GM18951 (cell line): ENCODE data around the gene MYL10.

Experiments
- POLR2A ChIP-seq: IDR thresholded peaks from 4 replicates; pipeline ENCODE4 v1.6.1; 2011; ENCODE audit warnings: mild to moderate bottlenecking; ENCODE audit not compliant: insufficient read length, insufficient read depth; ENCODE audit errors: extremely low read depth
- in situ Hi-C: fragments of 300-500 bp; cut with MboI; formaldehyde crosslinking; loops from one replicate; pipeline ENCODE4 v1.12.0; 2022; ENCODE audit warnings: low sequenced_read_pairs, mixed read lengths, inconsistent platforms; ENCODE audit not compliant: unreplicated experiment

MYL10 gene

DNA sequence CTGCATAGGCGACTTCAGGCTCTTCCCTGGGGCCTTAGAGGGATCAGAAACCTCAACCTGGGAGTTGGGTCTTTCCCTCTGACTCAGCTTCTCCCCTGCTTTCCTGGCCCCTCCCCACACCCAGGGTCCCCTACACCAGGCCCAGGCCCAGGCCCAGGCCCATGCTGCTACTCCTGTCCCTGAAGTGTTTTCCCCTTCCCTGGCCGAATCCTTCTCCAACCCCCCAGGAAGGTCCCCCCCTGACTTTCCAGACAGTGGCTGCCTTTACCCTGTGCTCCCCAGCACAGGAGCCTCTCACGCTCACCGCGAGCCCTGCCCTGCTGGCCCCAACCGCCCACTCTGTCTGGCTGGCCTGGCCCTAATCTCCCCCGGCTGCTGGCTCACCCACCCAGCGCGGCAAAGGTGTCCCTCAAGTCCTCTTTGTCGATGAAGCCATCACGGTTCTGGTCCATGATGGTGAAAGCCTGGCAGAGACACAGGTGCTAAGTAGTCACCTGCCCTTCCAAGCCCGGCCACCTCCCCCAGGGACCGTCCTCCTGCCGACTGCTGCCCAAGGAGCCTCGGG, 6.4 kb downstream of the MYL10 start:
- in situ Hi-C loops, result no loop called here
- no peak for TF ChIP-seq POLR2A

DNA sequence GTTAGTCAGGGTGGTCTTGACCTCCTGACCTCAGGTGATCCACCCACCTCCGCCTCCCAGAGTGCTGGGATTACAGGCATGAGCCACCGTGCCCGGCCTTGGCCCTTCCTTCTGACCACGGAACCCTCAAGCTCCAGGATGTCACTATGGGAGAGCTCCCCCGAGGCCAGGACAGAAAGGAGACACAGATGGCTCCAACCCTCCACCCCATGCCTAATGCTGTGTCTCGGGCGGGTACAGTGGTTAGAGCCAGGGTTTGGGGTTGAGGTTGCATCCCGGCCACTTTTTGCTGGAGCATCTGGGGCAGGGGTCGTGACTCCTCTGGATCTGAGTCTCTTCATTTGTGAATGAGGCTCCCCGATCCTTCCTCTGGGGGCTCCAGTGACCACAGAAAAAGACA, 8.1 kb downstream of the MYL10 start:
- no peak for TF ChIP-seq POLR2A
- in situ Hi-C loops, result no loop called here

DNA sequence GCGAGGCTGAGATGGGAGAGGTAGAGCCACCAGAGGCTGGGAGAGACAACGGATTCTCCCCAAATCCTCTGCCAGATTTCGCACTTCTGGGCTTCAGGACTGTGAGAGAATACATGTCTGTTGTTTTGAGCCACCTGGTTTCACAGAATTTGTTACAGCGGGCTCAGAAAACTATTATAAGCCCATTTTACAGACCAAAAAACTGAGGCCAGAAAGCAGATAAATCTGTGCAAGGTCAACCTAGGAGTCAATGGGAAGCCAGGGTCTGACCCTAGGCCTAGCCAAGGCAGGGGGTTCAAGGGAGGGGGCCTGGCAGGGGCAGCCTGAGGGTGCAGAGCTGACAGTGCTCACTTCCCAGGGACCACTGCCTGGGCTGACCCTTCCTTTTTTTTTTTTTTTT, 8.7 kb downstream of the MYL10 start:
- TF ChIP-seq POLR2A, result no peak

DNA sequence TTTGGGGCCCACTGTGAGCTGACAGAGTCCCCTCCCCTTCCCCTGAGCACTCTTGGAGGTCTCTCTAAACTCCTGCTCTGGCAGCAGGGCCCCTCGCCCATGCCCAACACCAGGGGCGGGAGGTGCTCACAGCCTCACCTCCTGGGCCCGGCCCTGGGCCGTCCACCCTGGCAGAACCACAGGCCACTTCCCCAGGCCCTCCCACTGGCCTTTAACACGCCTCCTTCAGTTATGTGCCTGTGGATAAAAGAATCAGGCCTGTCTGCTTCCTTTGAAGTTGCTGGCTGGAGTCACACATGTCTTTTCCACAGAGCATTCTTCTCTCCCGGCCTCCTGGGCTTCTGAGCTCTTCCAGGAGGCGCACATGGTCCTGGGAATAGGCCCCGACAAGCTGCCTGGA, 10.2 kb downstream of the MYL10 start:
- in situ Hi-C loops, result no loop called here
- no peak for TF ChIP-seq POLR2A

More for the DNA sequence above, 8.7 kb downstream of the MYL10 start:
- in situ Hi-C loops, result no loop called here

DNA sequence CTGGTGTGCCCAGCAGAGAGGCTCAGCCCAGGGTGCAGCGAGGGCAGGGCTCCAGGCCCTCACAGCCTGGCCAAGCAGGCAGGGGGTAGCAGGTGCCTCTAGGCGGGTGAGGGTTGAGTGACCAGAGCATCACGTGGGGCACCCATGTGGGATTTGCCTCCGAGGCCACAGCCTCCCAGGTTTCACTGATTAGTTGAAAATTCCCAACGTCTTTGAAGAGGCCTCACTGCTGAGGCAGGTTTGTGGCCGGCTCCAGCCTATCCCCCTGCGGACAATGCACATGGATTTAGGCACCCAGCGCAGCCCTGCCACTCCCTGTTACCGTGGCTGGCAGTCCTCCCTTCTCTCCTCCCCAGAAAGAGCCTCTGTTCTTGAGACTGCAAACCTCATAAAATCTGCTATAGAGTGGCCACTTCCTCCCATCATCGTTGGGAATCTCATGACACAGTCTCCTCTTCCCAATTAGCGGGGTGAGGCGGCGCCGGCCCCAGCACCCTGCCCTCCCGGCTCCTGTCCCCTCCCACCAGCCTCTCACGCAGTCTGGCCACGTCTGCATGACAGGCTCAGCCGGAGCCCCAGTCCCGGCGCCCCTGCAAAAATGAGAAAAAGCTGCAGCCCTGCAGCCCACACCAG, 10.8 kb downstream of the MYL10 start:
- in situ Hi-C loops, result no loop called here
- no peak for TF ChIP-seq POLR2A

DNA sequence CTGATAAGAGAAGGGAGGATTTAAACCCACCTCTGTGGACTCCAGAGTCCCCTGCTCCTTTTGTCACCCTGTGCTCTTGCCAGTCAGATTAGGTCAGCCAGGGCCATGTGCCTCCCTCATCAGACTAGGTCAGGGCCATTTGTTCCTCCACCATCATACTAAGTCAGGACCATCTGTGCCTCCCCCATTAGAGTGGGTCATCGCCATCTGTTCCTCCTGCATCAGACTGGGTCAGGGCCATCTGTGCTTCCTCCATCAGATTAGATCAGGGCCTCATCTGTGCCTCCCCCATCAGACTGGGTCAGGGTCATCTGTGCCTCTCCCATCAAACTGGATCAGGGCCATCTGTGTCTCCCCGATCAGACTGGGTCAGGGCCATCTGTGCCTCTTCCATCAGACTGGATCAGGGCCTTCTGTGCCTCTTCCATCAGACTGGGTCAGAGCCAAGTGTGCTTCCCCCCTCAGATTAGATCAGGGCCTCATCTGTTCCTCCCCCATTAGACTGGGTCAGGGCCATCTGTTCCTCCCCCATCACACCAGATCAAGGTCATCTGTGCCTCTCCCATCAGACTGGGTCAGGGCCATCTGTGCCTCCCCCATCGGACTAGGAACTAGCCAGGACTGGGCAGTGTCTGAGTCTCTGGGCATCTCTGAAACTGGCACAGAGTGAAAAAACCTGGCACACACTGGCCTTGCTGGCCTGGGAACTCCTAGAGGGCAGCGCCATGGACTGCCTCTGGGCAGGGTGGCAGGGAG, 11.5 kb downstream of the MYL10 start:
- no peak for TF ChIP-seq POLR2A
- in situ Hi-C loops, result no loop called here

DNA sequence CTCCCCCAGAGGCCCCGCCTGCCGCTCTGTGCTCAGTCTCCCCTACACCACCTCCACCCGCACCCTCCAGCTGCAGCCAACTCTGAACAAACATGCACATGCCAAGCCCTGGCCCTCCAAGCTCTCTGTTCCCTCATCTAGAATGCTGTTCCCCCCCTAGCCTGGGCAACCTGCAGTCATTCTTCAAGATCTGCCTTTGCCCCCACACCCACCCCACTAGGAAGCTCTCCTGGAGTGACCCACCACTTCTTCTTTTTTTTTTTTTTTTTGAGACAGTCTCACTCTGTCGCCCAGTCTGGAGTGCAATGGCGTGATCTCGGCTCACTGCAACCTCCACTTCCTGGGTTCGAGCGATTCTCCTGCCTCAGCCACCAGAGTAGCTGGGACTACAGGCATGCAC, 13.7 kb downstream of the MYL10 start:
- in situ Hi-C loops, result no loop called here
- TF ChIP-seq POLR2A, result no peak

DNA sequence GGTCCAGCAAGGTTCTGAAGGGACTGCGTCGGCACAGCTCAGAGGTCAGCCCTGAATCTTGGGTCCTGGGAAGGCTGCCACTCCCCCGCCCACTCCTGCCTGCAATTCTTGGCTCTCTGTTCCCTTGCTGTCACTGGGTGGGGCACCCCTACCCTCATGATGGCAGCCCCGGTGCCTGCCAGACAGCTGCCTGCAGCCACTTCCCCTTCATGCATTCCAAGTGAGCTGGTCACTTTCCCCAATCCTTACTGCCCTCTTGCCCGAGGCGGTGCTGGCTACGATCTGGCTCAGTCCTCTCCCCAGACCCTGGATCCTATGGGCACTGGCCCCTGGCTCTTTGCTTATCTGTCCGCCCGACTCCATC, 14.2 kb downstream of the MYL10 start:
- no peak for TF ChIP-seq POLR2A
- in situ Hi-C loops, result no loop called here

DNA sequence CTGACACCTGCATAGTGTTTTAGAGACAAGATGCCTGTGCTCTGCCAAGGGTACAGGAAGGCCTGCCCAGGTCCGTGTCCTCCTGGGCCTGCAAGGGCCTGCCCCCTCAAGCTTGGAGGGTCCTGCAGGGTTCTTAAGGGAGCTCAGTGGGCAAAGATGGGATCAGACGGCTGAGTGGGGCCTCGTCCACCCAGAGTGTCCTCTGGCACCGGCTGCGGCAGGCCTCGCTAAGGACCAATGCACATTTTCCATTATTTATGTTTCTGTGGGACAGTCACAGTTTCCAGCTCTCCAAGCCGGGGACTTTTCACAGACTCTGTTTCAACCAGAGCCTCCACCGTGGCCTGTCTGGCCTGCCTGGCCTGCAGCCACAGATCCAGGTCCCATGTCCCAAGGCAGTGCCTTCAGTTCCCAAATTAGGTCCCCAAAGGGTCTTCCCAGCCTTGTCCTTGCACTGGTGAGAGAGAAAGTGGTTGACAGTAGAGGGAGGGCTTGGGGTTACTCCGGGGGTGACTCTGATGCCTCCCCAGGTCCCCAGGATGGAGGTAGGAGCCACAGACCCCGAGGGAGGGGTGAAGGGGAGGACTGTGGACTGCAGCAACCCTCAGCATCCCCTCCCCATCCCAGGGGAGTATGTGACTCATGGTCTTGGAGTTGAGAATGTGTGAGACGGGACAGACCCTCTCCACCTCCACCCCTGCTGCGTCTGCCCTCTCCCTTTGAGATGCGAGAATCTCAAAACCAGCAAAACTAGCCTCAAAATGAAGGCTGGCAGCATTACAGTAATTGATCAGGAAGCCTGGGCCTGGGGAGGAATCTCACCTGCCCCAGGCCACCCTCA, 14.8 kb downstream of the MYL10 start:
- in situ Hi-C loops, result no loop called here
- TF ChIP-seq POLR2A, result no peak

DNA sequence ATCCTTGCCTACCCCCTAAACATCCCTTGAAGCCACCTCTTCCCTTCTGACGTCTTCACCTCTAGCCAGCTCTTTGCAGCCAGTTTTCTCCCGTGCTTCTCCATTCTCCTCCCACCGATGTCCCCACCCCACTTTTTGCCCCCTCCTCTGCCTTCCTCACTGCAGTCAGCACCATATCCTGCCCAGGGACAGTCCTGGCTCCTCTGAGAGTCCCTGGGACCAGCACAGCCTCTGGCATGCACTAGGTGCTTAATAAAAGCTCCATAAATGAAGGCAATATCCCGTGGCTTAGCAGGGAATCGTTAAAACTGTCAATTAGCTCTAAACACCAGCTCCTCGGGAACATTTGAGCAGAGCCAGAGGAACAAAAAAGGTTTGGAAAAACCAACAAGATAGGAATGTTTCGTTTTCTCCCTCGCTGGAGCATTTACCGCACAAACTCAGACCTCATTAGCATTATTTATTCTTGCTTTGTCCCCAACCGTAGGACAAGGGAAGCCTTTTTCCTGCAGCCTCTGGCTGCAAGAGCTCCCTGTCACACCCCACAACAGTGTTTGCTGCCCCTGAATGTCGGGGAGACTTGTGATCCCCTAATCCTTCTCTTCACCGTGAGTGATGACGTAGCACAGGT, 16.1 kb downstream of the MYL10 start:
- TF ChIP-seq POLR2A, result no peak
- in situ Hi-C loops, result no loop called here

DNA sequence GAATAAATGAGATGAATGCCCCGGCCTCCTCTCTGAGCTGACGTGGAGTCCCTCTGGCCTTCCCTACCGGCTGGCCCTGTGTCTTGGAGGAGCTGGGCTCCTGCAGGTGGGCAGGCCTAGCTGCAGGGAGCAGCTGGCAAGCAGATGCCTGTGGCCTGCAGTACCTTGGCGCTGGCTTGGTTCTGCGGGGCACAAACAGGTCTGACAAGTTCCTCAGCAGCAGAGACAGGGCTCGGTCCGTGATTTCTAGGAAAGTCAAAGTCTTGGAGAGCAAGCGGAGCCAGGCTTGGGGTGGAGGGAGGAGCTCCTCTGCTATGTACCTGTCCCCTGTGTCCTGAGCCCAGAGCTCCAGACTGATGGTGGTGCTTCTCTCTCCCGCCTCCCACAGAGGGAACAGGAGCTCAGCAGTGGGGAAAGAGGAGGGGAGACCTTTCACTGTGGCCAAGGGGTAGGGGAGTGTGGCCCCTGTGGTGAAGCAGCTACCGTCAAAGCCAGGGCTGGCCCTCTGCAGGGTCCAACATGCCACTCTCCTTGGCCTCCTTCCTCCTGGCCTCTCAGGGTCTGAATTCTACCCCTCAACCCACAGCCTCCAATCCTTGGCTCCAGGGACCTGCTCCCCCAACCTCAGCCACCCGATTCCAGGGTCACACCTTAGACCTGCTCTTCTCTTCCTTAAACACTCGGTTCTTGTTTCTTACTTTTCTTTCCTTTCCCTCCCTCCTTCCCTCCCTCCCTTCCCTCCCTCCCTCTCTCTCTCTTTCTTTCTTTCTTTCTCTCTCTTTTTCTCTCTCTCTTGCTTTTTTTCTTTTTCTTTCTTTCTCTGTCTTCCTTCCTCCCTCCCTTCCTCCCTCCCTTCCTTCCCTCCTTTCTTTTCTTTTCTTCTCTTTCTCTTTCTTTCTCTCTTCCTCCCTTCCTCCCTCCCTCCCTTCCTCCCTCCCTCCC, 20.1 kb downstream of the MYL10 start:
- in situ Hi-C loops, result no loop called here

DNA sequence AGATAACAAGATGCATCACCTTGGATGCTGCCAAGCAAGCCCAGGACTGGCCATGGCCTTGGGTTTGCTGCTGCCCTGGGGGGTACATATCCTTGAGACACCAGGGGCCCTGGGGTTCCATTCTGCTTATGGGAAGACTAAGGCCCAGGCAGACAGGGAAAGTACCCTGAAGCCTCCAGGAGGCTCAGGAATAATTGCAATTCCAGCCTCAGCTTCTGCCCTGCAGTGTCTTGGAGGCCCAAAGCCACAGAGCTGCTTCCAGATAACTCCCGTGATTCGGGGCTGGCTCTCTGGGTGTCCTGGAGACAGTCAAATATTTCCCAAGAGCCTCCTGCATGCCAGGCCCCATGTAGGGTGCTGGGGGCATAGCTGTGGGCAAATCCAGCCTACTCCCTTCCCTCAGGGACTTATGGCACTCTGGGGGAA, 22.6 kb downstream of the MYL10 start:
- TF ChIP-seq POLR2A, result no peak
- in situ Hi-C loops, result no loop called here

More for the DNA sequence above, 20.1 kb downstream of the MYL10 start:
- TF ChIP-seq POLR2A, result no peak
